Measurements from ENCODE around the gene C5orf46.

DNA sequence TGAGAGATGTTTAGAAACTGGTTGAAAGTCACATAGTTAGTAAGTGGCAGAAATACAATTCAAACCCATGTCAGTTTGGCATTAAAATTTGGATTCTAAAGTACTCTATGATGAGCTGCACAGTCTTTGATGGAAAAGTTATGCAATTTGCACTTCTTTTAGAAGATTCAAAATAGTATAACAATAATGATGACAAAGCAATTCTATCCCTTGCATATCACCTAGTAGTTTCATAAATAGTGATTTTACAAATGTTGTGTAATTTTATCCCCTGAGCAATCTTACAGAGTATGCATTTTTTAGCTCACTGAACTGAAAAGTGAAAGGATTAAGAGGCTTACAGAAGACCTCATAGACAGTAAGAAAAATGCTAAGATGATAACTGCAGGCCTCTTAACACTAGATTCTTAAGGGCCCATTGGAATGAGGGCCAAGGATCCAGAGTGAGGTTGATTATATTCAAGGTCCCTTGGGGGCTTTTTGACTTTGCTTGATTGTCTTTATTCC lies 3.7 kb downstream of the C5orf46 start:
- TF ChIP-seq, protein P1, sequence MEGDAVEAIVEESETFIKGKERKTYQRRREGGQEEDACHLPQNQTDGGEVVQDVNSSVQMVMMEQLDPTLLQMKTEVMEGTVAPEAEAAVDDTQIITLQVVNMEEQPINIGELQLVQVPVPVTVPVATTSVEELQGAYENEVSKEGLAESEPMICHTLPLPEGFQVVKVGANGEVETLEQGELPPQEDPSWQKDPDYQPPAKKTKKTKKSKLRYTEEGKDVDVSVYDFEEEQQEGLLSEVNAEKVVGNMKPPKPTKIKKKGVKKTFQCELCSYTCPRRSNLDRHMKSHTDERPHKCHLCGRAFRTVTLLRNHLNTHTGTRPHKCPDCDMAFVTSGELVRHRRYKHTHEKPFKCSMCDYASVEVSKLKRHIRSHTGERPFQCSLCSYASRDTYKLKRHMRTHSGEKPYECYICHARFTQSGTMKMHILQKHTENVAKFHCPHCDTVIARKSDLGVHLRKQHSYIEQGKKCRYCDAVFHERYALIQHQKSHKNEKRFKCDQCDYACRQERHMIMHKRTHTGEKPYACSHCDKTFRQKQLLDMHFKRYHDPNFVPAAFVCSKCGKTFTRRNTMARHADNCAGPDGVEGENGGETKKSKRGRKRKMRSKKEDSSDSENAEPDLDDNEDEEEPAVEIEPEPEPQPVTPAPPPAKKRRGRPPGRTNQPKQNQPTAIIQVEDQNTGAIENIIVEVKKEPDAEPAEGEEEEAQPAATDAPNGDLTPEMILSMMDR (IDR thresholded peaks at IDR 0.05; ENCODE audit: low read length), result no peak
- no peak for TF ChIP-seq EZH2 (optimal IDR thresholded peaks at IDR 0.05; ENCODE audit: low read depth, low read length)
- TF ChIP-seq EZH2phosphoT487 (IDR thresholded peaks at IDR 0.05; ENCODE audit: low read length), result no peak

All from MM.1S (cell line).